NCI-H345 (cell line): Measurements from ENCODE around the gene ANKUB1.
"Not testable (repeated sequence)": the region's sequence is repeated elsewhere in the genome, so short reads cannot be mapped to it uniquely, and the experiment has no call there.

ENCODE experiments used
- DNase-seq: peaks from one replicate; lab custom pipeline; 2025; lab: John Stamatoyannopoulos, UW

The ANKUB1 gene, protein sequence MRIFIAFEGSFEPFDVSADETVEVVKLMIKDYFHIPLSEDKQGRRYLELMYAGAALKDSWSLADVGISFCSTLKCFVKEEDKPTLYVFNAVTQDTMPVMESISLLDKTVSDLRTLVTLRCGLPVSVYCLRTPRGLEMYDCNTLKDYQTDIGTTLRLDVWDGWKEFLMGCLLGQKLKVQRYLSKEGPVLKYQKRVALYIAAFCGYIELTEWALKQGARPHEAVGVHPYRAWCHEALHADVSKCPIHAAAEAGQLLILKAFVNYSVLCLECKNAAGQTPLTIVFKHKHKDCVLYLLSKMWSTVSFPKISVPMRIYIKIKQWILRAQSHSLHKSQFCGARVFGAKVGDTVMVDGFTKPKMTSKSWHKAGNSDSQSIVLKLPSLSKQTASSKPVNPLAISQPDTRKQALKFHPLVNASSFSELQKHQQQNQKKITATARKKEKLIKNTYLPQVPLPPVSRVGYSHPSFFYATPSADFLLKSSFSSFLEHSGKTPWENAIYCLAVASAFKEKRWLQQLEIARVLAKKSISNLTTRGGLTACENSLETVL

DNA sequence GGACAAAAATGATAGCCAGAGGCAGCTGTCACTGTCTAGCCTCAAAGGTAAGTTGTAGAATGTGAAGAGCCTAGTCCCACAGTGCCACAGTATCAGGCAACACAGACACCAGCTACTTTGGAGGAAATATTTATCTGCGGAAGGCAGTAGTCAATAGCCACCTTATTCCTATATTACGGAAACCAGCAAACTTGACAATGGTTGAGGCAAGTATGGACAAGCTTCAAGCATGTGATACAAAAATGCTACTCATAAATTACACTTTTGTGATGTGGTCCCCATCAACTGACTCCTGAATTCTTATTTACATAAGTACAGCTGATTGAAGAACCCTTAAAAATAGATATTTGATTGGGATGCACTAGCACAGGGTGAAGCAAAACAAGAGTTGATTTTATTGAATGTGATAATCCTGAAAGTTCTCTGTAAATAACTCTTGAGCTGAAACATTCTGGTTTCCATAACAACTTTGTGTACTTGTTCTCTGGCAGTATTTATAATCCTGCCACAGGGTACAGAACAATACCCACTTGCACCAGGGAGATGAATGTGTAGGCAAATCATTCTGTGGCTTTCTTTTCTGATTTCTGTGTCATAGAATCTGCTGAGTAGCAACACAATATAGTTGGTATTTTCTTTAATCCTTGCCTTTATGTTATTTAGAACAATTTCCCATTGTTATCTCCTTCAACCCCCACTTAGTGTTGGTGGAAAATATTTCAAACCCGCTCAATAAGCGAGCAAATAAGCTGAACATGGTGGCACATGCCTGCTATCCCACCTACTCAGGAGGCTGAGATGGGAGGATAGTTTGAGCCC, at the start of gene ANKUB1:
TSS of gene ANKUB1 (minus strand) at position 103 of the 819 bp plus-strand sequence. CDS start 188 bp downstream, outside the sequence.
- DNase-seq, result peak; percentile 89

GRCh38 chr3:149839896-149840295, 47.5 kb upstream of the ANKUB1 start:
- no peak for DNase-seq

DNA sequence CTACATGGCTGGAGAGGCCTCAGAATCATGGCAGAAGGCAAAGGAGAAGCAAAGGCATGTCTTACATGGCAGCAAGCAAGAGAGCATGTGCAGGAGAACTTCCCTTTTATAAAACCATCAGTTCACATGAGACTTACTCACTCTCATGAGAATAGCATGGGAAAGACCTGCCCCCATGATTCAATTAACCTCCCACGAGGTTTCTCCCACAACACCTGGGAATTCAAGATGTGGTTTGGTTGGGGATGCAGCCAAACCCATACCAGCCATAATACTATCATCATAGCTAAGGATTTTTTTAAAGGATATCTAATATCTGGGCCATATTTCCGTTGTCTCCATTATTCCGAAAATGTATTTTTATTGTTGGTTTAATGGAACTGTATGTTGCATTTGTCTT, 47.1 kb upstream of the ANKUB1 start:
- DNase-seq, result not testable (repeated sequence)

GRCh38 chr3:149838491-149838890, 46.1 kb upstream of the ANKUB1 start:
- DNase-seq, result not testable (repeated sequence)

DNA sequence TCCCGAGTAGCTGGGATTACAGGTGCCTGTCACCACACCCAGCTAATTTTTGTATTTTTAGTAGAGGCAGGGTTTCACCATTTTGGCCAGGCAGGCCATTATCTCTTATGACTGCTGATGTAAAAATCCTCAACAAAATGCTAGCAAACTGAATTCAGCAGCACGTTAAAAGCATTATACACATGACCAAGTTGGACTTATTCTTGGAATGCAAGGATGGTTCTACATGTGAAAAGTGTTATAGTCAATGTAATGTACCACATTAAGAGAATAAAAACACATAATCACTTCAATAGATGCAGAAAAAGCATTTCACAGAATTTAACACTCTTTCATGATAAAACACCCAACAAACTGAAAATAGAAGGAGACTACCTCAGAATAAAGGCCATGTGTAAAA, 40.9 kb upstream of the ANKUB1 start:
- DNase-seq, result no peak

DNA sequence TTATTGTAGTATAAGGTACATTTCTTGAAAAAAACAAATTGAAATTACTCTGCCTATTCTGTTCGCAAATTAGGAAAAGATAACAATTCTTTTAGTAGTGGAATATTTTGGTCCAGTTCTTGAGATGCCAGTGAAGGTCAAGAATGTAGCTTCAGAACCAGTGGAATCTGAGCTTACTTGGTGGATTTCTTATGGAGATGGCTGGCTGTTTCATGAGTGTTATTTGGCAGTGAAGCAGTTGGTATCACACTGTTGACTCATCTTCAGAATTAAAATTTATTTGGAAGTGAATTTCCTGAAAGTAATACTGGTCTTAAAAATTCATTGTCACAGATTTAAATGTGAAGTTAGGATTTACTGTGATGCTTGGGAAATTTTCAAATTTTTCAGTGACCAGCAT, 39.7 kb upstream of the ANKUB1 start:
- DNase-seq, result no peak

GRCh38 chr3:149831321-149831720, 39.0 kb upstream of the ANKUB1 start:
- no peak for DNase-seq

DNA sequence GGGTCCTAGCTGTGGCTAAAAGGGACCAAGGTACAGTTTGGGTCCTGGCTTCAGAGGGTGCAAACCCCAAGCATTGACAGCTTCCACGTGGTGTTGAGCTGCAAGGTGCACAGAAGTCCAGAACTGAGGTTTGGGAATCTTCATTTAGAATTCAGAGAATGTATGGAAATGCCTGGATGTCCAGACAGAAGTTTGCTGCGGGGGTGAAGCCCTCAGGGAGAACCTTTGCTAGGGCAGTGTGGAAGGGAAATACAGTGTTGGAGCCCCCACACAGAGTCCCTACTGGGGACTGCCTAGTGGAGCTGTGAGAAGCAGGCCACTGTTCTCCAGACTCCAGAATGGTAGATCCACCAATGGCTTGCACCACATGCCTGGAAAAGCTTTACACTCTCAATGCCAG, 38.5 kb upstream of the ANKUB1 start:
- DNase-seq, result no peak

DNA sequence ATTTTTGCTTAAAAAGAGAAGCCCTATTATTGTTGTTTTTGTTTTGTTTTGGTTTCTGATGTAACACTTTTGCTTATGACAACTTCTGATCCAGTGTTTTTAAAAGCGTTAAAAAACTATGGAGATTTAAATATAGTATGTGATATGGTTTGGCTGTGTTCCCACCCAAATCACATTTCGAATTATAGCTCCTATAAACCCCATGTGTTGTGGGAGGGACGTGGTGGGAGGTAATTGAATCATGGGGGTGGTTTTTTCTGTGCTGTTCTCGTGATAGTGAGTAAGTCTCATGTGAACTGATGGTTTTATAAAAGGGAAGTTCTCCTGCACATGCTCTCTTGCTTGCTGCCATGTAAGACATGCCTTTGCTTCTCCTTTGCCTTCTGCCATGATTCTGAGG, 37.3 kb upstream of the ANKUB1 start:
- DNase-seq, result not testable (repeated sequence)

DNA sequence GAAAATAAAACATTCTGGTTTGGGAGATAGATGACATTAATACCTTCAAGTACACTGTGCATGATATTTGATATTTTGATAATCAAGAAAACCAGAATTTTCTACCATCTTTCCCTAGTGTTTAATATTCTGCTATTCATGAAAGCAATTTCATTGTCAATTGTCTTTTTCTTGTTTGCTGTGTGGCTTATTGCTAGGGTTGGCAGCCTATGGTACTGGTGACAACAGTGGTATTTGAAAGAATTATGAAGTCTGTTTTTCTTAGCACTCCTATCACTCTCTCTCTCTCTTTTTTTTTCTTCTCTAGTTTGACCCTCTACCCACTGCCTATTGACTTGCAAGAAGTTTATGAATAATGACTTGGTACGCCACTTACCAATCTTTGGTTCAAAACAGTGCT, 36.0 kb upstream of the ANKUB1 start:
- DNase-seq, result no peak

DNA sequence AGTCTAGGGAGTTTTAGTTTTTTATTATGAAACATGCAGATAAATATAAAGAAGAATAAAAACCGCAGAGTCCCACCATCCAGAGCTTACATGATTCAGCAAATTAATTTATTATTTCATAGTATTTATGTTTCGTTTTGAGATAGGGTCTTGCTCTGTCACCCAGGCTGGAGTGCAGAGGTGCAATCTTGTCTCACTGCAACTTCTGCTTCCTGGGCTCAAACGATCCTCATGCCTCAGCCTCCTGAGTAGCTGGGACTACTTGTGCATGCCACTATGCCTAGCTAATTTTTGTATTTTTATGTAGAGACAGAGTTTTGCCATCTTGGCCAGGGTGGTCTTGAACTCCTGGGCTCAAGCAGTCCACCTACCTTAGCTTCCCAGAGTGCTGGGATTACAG, 34.3 kb upstream of the ANKUB1 start:
- DNase-seq, result no peak

DNA sequence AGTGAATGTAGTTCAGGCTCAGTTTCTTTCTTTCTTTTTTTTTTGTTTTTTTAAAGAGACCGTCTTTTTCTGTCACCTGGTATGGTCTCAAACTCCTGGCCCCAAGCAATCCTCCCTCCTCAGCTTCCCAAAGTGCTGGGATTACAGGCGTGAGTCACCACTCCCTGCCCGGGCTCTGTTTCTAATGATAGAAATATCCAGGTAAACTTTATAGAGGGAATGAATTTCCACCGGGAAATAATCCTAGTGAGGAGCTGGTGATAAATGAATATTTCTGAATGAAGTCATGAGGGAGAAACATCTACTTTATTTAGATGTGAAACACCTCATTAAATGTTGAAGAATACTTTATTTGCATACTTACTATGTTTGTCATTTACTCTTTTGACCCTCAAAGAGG, 27.8 kb upstream of the ANKUB1 start:
- DNase-seq, result no peak

GRCh38 chr3:149819432-149819831, 27.1 kb upstream of the ANKUB1 start:
- no peak for DNase-seq

DNA sequence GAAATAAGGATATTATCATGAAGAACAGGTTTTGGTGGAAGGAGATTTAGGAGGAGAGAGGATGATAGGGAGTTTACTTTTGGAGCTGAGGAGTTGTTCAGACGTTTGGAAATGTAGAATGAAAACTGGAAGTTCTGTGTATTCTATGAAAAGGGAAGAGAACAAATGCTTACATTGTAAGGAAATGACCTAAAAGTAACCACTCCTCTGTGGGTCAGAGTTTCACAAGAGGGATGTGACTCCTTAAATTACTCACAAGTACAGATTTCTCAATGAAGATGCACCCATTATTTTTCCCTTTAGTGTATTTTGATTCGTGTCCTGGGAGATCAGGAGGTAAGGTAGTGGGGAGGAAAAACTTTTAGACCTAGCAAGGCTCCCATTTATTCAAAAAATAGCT, 24.6 kb upstream of the ANKUB1 start:
- no peak for DNase-seq

DNA sequence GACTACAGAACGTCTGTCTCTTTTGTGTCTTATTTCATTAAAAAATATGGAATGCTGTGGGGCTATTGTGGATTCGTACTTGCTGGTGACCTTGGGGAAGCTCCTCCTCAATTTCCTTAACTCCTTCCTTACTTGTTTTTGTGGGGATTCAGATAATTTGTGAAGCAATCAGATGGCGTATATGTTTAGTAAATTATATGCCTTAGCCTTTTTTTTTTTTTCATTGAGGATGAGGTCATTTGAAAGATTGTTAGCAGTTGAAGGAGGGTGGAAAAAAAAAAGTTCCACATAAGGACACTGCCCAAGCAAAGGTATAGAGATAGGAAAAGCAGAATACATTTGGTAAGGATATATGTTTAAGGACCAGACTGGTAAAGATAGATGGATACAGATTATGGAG, 24.0 kb upstream of the ANKUB1 start:
- DNase-seq, result no peak

DNA sequence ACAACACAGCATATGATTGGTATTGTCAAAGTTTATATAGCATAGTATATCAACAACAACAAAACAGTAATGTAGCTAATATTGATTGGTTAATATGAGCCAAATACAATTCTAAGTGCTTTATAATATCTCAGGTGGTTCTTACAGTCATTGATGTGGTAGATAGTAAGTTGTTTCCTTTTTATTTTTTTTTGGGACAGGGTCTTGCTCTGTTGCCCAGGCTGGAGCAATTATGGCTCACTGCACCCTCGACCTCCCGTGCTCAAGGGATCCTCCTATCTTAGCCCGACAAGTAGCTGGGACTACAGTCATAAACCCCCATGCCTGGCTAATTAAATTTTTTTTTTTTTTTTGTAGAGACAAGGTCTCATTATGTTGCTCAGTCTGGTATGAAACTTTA, 23.4 kb upstream of the ANKUB1 start:
- no peak for DNase-seq

DNA sequence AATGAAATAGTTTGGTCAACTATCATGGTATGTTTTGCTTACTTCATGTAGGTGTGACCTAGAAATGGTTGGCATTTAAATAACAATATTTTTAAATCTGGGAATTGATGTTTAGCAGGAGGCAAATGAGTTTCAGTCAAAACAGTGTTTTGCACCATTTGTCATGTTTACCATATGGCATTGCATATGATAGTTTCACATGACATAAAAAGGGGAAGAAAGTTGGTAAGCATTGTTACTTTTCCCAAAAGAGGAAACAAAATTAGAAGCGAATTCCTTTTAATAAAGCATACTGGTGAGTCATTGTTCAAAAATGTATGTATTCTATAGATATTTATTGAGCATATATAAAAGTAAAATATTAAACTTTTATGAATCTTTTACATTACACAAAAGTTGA, 23.0 kb upstream of the ANKUB1 start:
- DNase-seq, result no peak

GRCh38 chr3:149813367-149814281, 21.3 kb upstream of the ANKUB1 start:
- DNase-seq, result no peak

DNA sequence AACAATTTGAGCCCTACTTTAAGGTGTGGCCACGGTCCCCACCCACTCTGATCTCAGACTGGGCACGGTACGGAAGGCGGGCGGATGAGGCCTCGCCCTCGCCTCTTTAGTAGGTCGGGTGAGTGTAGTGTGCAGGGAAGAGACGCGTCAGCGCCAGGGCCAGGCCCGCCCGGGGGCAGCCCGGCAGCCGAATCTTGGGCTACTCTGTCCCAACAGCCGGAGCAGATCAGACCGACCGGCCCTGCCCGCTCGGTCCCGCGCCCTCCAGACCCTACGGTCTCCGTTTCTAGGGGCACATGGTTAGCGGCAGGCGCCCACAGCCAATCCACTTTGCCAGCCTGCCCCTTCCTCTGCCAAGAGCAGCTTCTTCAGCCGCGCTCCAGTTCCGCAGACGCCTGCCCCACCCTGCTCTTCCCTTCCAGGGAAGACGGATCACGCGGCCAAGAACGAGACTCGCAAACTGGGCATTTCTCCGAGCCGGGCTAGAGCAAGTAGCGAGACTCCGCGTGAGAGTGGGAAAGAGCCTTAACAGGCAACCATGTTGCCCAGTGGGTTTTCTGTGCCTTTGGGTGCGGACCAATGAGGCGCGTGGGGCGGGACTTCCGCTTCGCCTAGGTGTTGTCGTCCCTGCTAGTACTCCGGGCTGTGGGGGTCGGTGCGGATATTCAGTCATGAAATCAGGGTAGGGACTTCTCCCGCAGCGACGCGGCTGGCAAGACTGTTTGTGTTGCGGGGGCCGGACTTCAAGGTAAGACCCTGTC, 20.4 kb upstream of the ANKUB1 start, which contains the start of gene RNF13:
TSS of gene RNF13 (plus strand) at position 610 of the 761 bp plus-strand sequence. CDS start 32,812 bp downstream, outside the sequence.
- DNase-seq, result peak; percentile 89

DNA sequence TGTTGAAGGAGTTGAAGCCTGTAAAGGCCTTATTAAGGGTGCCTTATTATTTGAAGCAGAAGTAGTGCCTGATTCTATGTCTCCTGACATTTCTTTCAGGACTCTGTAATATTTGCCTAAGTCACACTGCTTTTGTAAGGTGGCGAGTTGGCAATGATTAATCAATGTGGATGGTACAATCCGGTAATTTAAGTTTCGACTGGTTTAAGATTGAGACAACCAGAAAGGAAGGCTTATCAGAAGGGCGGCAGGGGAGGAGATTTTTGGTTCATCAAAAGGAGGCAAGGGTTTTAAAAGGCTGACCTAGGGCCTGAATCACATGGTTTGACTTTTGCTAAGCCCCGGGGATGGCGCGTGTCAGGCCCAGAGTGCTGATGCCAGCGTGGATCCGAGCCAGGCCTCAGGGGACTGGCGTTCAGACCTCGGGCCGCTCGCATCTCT, 19.8 kb upstream of the ANKUB1 start:
- no peak for DNase-seq

DNA sequence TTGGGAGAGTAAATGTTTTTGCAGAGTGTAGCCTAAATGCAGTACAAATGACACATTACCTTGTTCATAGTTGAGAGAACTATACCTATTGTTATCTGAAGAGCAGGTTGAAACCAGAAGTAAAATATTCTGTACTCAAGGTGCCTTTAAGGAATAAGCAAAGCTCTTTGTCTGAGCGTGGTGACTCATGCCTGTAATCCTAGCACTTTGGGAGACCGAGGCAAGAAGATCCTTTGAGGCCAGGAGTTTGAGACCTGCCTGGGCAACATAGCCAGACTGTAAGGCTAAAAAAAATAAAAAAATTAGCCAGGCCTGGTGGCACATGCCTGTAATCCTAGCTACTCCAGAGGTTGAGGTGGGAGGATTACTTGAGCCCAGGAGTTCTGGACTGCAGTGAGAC, 18.5 kb upstream of the ANKUB1 start:
- DNase-seq, result no peak
